Hair follicular keratinocyte (primary cell): ENCODE measurements around the gene PCDHA6. TPM values are rescaled to one million over a fixed set of nuclear protein-coding genes. Genes with fewer than 3 reads are reported as not detected.

ENCODE experiments used
- total RNA-seq: library from RNA; depleted of rRNA; stranded (reverse); fragments of >200 nt; gene quantifications from 2 replicates; pipeline ENCODE4 v1.2.3, GENCODE V29; 2015

Gene PCDHA6, protein sequence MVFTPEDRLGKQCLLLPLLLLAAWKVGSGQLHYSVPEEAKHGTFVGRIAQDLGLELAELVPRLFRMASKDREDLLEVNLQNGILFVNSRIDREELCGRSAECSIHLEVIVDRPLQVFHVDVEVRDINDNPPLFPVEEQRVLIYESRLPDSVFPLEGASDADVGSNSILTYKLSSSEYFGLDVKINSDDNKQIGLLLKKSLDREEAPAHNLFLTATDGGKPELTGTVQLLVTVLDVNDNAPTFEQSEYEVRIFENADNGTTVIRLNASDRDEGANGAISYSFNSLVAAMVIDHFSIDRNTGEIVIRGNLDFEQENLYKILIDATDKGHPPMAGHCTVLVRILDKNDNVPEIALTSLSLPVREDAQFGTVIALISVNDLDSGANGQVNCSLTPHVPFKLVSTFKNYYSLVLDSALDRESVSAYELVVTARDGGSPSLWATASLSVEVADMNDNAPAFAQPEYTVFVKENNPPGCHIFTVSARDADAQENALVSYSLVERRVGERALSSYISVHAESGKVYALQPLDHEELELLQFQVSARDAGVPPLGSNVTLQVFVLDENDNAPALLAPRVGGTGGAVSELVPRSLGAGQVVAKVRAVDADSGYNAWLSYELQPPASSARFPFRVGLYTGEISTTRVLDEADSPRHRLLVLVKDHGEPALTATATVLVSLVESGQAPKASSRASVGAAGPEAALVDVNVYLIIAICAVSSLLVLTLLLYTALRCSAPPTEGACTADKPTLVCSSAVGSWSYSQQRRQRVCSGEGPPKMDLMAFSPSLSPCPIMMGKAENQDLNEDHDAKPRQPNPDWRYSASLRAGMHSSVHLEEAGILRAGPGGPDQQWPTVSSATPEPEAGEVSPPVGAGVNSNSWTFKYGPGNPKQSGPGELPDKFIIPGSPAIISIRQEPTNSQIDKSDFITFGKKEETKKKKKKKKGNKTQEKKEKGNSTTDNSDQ
- 0.16 TPM in 1 of 2 replicates, not detected in the other for total RNA-seq

DNA sequence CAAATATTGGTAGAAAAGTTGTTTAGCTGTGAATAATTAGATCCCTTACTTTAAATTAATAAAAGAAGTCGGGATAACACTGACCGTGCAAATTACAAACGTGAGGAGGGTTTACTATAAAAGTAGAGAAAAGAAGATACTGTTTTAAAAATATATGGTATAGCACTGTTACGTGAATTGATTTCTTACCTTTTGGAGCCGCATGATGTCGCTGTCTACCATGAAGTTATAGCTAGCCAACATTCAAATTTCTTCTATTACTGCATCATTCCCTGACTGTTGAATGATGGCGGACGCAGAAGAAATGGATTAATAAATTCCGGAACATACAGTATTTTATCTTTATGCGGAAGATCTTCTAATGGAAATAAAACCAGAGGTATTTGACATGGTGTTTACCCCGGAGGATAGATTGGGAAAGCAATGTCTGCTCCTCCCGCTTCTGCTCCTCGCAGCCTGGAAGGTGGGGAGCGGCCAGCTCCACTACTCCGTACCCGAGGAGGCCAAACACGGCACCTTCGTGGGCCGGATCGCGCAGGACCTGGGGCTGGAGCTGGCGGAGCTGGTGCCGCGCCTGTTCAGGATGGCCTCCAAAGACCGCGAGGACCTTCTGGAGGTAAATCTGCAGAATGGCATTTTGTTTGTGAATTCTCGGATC is at the start of gene PCDHA6:
Gene PCDHA6 (plus strand): TSS at position 257 of the 658 bp plus-strand sequence. CDS start 132 bp downstream, at position 389.

GRCh38 chr5:140785905-140786686 is 41.7 kb upstream of the PCDHA6 start, which contains the start of gene PCDHA1:
Gene PCDHA1 (plus strand): TSS chr5:140786140.

GRCh38 chr5:140794595-140795258 is 33.0 kb upstream of the PCDHA6 start, which contains the start of gene PCDHA2:
Gene PCDHA2 (plus strand): TSS chr5:140794852.

DNA sequence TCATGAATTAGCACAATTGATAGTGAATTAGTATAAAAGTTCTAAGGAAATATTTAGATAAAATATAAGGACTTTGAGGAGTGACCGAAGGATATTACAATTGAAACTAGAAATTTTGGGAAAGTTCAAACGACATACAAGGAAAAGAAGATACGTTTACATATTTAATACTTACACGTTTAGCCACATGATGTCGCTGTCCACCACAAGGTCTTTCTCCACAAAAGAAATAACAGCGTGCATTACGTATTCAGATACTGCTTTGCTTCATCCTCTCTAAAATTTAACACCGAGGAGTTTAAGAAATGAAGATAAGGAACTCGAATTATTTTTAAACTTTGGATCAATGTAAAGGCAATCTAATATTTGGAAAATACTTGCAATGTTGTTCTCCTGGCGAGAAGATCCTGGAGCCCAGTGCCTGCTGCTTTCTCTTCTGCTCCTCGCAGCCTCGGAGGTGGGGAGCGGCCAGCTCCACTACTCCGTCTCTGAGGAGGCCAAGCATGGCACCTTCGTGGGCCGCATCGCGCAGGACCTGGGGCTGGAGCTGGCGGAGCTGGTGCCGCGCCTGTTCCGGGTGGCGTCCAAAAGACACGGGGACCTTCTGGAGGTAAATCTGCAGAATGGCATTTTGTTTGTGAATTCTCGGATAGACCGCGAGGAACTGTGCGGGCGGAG is 26.8 kb upstream of the PCDHA6 start, which contains the start of gene PCDHA3:
Gene PCDHA3 (plus strand): TSS at position 242 of the 678 bp plus-strand sequence.

GRCh38 chr5:140806834-140807775 is 20.7 kb upstream of the PCDHA6 start, which contains the start of gene PCDHA4:
Gene PCDHA4 (plus strand): TSS chr5:140807068.

DNA sequence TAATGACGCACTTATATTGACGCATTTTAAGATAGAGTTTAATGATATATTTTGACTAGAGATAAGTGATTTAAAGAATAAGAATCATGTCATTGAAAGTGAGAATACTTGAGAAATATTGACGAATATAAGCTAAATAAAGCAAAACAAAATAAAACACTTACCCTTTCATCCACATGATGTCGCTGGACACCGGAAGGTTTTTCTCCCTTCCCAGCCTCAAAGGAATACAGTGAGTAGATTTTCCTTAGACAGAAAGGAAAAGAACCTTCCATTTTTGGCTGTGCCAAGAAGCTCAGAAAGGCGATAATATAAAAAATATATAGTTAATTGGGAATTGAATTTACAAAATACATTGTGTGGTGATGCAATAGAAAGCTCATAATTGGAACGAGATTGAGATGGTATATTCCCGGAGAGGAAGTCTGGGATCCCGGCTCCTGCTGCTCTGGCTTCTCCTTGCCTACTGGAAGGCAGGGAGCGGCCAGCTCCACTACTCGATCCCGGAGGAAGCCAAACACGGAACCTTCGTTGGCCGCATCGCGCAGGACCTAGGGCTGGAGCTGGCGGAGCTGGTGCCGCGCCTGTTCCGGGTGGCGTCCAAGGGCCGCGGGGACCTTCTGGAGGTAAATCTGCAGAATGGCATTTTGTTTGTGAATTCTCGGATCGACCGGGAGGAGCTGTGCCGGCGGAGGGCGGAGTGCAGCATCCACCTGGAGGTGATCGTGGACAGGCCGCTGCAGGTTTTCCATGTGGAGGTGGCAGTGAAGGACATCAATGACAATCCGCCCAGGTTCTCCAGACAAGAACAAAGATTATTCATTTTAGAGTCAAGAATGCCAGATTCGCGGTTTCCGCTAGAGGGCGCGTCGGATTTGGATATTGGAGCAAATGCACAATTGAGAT is 6.1 kb upstream of the PCDHA6 start, which contains the start of gene PCDHA5:
Gene PCDHA5 (plus strand): TSS at position 239 of the 906 bp plus-strand sequence.

GRCh38 chr5:140833993-140834392 is 6.2 kb downstream of the PCDHA6 start, which contains the start of gene PCDHA7:
Gene PCDHA7 (plus strand): TSS chr5:140834269. CDS start chr5:140834384, 115 bp downstream.

GRCh38 chr5:140840978-140841962 is 13.5 kb downstream of the PCDHA6 start, which contains the start of gene PCDHA8:
Gene PCDHA8 (plus strand): TSS chr5:140841187. CDS start chr5:140841322, 135 bp downstream.

GRCh38 chr5:140848139-140849102 is 20.7 kb downstream of the PCDHA6 start, which contains the start of gene PCDHA9:
Gene PCDHA9 (plus strand): TSS chr5:140848382. CDS start chr5:140848496, 114 bp downstream.

DNA sequence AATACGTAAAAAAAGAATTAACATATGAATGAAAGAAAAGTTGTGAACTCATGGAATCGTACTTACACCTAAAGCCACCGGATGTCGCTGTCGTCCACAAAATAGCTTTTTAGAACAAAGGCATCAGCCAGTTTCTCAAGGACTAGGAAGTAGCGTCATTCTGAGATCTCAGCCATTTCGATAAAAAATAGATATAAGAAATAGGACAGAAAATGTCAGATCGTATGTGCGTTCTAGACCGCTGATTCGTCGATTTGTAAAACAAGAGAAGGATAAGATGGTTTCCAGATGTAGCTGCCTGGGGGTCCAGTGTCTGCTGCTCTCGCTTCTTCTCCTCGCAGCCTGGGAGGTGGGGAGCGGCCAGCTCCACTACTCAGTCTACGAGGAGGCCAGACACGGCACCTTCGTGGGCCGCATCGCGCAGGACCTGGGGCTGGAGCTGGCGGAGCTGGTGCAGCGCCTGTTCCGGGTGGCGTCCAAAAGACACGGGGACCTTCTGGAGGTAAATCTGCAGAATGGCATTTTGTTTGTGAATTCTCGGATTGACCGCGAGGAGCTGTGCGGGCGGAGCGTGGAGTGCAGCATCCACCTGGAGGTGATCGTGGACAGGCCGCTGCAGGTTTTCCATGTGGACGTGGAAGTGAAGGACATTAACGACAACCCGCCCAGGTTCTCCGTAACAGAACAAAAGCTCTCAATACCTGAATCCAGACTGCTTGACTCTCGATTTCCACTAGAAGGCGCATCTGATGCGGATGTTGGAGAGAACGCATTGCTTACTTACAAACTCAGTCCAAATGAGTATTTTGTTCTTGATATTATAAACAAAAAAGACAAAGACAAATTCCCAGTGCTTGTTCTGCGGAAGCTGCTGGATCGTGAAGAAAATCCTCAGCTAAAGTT is 28.3 kb downstream of the PCDHA6 start, which contains the start of gene PCDHA10:
Gene PCDHA10 (plus strand): TSS at position 126 of the 903 bp plus-strand sequence. CDS start 152 bp downstream, at position 278.

GRCh38 chr5:140868721-140869554 is 41.2 kb downstream of the PCDHA6 start, which contains the start of gene PCDHA11:
Gene PCDHA11 (plus strand): TSS chr5:140868957. CDS start chr5:140869104, 147 bp downstream.

DNA sequence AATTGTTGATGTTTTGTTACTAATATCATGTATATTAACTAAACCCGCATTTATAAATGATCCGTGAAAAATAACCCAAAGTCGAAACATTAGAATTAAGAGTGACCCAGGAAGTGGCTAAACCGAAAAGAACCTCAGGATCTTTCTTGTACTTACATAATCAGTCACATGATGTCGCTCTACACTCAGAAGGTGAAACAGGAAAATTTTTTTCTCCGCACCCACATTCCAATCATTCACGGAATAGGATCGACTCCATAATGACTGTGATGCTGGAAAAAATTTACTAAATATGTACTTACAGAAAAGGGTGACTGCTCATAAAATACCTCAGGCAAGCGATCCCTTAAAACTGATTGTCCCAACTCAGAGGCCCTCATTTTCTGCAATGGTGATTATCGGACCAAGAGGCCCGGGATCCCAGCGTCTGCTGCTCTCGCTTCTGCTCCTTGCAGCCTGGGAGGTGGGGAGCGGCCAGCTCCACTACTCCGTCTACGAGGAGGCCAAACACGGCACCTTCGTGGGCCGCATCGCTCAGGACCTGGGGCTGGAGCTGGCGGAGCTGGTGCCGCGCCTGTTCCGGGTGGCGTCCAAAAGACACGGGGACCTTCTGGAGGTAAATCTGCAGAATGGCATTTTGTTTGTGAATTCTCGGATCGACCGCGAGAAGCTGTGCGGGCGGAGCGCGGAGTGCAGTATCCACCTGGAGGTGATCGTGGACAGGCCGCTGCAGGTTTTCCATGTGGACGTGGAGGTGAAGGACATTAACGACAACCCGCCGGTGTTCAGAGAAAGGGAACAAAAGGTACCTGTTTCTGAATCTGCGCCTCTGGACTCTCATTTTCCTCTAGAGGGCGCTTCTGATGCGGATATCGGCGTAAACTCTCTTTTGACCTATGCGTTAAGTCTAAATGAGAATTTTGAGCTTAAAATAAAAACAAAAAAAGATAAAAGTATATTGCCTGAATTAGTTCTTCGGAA is 47.6 kb downstream of the PCDHA6 start, which contains the start of gene PCDHA12:
Gene PCDHA12 (plus strand): TSS at position 224 of the 981 bp plus-strand sequence. CDS start 165 bp downstream, at position 389.

